NOMO-1 treated with dmso at 0.1 percent for 144 hours (cell line): ENCODE measurements around the gene CATSPERZ.
A peak's percentile ranks its signal among the peaks of the same experiment; 100 is the strongest.

Experiments
- DNase-seq: peaks from one replicate; lab custom pipeline; 2025; ENCODE audit not compliant: unreplicated experiment; lab: John Stamatoyannopoulos, UW

The CATSPERZ gene, protein sequence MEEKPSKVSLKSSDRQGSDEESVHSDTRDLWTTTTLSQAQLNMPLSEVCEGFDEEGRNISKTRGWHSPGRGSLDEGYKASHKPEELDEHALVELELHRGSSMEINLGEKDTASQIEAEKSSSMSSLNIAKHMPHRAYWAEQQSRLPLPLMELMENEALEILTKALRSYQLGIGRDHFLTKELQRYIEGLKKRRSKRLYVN

DNA sequence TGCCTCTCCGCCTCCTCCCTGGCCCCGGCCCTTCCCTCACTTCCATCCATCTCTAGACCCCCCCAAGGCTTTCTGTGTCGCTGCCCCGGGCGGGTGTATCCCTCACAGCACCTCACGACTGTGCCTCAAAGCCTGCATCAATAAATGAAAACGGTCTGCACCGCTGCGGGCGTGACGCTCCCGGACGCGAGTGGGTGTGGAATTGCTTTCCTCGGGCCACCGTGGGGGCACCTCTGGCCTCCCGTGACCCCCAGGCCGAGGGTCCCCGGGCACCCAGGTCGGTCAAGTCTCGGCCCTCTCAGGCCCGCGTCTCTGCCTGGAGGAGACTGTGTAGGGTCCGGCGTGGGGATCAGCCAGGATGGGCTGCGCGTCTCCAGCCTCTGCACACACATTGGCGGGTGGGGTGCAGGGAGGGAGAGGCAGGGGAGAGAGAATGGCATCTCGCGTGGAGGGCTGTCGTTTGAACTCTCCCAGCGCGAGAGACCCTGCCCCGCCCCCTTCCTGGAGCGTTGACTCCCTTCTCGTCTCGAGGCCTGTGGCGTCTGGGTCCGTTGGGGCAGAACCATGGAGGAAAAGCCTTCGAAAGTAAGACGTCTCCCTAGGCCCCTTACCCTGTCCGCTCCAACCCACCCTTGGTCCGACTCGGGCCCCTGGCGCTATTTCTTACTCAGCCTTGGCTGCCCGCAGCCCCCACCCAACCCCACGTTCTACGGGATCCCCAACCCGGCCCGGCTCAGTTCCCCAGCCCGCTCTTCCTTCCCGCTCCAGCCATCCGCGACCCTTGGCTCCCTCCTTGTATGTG, at the start of gene CATSPERZ:
CATSPERZ (plus strand) TSS at position 512 of the 802 bp plus-strand sequence; CDS start at position 565, 53 bp downstream.
- DNase-seq: no peak

DNA sequence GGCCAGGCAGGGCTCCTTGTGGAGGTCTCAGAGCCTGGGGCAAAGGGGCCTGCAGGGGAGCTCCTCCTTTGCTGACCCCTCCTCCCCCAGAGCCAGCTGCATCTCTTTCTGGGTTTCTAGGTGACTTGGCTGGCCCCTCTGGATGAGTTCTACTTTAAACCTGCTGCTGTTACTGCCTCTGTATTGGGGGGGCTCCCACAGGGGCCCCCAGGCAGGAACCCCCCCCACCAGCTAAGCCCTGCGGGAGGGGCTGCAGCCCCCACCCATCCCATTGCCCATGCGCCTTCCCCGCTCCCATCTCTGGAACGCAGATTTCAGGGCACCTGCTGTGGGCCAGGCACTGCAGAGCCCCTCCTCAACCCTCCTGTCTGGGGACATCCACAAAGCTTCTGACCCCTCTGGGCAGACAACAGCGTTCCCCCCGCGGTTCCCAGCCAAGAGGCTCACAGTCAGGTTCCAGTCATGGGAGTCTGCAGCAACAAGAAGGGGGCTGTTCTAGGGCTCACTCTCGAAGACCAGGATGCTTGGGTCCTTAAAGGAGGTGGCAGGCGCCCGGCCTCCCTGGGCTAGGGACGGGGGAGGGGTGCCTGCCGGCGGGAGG, 49.6 kb upstream of the CATSPERZ start:
- no peak for DNase-seq

DNA sequence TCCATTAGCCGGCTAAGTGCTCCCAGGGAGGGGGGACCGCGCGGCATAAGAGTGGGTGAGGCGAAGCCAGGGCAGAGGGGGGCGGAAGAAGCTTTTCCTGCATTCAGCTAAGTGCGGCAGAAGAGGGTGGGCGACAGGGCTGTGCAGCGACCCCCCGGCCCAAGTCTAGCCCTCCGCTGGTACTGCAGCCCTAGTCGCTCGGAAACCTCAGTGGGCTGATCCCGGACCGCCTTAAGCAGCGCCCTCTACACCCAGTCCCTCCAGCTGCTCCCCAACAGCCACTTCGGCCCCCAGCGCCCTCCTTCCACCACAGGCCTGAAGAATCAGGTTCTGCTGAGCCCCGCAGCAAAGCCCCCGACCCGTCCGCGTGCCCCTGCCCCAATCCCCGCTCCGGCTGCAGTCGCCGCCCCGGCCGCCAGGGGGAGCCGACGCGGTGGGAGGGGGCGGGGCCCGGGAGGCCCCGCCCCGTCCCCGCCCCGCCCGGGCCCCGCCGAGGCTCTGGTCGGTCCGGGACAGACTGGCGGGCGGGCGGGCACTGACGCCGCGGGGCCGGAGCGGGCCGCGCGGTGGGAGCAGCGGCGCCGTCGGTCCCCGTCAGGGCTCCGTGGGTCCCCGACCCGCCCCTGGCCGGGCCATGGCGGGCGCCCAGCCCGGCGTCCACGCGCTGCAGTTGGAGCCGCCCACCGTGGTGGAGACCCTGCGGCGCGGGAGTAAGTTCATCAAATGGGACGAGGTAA, 49.0 kb upstream of the CATSPERZ start, which contains the start of gene PLCB3:
PLCB3 (plus strand) TSS at position 515 of the 737 bp plus-strand sequence; CDS start at position 635, 120 bp downstream.
- DNase-seq: peak; percentile 24

DNA sequence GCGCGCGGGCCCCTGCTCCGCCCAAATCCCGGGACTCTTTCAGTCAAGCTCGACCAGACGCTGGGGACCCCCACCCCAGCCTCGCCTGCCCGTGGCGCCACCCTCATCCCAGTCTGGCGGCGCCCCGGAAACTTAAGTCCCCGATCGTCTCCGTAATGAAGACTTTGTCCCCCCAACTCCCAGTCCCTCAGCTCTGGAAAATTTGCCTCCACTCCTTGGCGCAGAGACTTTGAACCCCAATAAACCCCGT, 48.5 kb upstream of the CATSPERZ start:
- DNase-seq: no peak

DNA sequence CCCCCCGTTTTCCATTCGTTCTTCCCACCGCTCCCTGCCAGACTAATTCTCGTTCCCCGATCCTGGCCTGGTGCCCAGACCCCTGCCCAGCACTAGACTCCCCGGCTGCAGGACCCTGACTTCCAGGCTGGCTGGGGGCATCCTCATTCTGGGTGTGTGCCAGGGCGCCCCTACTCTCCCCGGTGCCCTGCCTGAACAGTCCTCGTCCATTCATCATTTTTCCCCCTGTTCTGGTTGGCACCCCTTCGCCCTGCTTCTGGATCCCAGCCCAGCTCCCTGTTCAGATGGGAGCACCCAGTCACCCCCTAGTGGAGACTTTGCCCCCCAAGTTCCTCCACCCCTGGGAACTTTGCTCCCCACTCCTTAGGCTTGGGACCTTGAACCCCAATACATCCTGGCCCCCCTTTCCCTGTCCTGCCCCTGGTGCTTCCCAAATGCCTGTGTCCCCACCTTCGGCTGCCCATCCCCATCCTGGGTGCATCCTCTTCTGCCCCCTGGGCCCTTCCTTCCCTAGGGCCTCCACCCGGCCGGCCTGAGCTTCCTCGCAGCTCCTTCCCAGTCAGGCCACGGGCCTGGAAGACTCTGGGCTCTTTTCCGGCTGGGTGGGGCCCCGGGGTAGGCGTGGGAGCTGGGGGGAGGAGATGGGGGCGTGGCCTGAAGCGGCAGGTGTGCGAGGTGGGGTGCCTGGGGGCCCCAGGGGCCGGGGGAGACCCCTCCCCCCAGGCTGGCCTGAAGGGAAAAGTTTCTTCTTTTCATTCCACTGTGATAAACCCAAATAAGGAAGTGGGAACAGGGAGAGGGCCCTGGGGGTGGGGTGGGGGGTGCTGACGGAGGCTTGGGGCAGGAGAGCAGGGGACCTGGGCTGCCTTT, 47.9 kb upstream of the CATSPERZ start:
- no peak for DNase-seq

DNA sequence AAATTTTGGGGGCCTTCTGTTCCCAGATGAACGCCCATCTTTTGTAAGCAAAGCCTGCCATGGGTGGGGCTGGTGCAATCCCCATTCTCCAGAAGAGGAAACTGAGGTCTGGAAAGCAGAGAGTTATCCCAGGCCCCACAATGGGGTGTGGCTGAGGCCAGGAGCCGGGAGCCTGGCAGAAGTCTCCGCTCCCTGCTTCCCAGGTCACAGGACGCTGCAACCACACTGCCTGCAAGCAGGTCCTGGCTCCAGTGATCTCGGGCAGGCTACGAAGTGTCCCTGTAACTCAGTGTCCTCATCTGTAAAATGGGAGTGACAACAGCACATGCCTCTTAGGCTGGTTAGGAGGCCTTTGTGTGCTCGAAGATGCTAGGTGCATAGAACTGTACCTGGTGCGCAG, 47.1 kb upstream of the CATSPERZ start:
- DNase-seq: no peak

DNA sequence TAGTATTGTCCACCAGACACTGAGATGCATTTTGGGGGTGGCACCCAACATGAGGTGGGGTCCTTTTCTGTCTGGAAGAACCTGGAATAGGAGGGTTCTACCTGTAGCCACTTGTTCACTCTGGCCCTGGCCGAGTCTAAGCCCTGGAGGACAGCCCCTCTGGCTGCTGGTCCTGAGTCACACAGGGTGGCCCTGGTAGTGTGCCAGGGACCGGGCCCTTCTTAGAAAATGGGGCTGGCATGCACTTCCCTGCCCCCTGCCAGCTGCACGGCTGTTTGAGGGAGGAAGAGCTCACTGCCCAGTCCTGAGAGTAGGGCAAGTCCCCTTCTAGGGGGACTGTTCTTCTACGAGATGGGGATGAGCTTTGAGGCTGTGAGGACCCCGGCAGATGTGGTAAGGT, 46.7 kb upstream of the CATSPERZ start:
- DNase-seq: no peak

DNA sequence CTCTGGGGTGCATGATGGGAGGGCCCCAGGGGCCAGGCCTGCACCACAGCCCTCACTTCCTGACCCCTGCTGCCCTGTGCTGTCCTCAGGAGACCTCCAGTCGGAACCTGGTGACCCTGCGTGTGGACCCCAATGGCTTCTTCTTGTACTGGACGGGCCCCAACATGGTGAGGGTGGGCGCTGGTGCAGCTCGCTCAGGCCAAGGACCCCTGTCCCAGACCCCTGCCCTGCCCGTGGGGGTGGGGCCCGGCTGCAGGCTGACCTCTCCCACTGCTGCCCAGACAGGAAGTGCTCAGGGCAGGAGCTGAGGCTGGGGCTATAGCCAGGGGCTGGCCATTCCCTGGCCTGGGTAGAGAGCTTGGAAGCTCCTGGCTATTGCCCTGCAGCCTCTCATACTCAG, 45.8 kb upstream of the CATSPERZ start:
- no peak for DNase-seq

DNA sequence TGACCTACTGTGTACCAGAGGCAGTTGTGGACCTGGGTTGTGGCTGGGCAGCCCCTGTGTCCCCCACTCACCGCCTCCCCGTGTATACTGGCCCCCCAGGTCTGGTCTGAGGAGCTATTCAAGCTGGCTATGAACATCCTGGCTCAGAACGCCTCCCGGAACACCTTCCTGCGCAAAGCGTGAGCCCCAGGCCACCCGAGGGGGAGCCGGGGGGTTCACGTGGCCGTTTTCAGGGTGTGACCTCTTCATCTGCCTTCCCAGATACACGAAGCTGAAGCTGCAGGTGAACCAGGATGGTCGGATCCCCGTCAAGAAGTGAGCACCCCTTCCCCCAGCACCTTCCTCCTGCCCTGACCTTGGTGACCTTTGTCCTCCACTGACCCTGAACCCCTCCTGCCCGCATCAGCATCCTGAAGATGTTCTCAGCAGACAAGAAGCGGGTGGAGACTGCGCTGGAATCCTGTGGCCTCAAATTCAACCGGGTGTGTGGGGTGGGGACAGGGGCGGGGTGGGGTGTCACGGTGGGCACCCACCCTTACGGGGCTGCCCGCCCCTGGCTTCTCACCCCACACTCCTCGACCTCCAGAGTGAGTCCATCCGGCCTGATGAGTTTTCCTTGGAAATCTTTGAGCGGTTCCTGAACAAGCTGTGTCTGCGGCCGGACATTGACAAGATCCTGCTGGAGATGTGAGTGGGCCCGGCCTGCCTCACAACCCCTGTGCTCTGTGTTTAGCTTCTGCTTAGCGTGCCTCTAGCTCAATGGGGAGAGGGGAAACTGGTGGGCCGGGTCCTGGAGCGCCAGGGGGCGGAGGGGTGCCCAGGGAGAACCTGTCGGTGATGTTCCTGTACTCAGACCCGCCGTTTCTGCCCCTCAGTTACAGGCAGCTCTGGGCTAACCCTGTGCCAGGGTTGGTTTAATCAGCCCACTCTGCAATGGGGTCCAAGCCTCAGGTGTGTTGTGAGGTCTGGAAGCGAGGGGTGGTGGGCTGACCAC, 44.7 kb upstream of the CATSPERZ start:
- DNase-seq: no peak

DNA sequence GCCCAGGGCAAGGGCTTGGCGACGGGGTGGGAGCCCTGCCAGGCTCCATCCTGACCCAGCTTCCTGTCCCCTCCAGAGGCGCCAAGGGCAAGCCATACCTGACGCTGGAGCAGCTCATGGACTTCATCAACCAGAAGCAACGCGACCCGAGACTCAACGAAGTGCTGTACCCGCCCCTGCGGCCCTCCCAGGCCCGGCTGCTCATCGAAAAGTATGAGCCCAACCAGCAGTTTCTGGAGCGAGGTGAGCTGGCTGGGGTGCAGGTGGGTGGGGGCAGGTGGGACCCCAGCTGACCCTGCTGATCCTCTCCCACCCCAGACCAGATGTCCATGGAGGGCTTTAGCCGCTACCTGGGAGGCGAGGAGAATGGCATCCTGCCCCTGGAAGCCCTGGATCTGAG, 43.9 kb upstream of the CATSPERZ start:
- DNase-seq: no peak

DNA sequence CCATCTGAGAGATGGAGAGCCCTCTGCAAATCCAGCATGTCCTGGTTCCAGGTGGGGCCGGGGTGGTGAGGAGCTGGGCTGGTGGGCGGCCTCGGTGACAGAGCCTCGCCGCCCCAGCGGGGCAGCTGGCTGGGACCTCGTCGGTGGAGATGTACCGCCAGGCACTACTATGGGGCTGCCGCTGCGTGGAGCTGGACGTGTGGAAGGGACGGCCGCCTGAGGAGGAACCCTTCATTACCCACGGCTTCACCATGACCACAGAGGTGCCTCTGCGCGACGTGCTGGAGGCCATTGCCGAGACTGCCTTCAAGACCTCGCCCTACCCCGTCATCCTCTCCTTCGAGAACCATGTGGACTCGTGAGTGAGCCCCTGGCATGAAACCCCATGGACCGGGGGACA, 41.8 kb upstream of the CATSPERZ start:
- no peak for DNase-seq

DNA sequence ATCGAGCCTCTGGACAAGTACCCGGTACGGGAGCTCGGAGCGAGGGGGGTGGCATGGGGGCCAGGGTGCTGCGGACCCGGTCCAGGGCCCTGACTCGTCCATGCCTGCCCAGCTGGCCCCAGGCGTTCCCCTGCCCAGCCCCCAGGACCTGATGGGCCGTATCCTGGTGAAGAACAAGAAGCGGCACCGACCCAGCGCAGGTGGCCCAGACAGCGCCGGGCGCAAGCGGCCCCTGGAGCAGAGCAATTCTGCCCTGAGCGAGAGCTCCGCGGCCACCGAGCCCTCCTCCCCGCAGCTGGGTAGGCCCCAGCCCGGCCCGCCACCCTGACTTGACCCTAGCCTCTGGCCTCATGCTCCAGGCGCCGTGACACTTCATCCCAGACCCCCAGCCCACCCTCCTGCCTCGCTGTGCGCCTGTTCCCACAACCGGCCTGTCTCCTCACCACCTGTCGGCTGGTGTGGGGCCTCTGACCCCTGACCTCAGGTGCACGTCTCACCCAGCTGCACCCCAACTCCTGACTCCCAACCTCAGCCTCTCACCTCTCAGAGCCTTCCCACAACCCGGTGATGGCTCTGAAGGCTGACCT, 41.1 kb upstream of the CATSPERZ start:
- DNase-seq: no peak

DNA sequence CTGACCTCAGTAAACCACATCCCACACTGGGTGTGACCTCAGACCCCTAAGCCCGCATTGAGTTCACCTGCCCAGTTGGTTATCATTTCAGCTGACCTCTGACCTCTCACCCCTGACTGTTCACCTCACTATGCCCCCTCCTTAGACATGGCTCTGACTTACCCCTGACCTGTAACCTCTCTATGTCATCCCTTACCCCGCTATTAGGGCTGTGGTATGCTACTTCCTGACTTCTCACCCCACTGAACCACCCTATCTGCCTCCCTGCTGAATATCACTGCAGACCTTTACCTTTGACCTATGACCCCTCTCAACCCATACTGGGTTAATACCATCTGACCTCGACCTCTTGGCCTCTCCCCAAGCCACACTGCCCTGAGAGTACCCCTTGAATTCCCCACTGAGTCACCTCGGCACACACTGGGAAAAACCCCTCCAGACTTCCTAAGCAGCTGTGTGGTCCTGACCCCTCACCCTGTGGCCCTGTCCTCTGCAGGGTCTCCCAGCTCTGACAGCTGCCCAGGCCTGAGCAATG, 40.6 kb upstream of the CATSPERZ start:
- no peak for DNase-seq

DNA sequence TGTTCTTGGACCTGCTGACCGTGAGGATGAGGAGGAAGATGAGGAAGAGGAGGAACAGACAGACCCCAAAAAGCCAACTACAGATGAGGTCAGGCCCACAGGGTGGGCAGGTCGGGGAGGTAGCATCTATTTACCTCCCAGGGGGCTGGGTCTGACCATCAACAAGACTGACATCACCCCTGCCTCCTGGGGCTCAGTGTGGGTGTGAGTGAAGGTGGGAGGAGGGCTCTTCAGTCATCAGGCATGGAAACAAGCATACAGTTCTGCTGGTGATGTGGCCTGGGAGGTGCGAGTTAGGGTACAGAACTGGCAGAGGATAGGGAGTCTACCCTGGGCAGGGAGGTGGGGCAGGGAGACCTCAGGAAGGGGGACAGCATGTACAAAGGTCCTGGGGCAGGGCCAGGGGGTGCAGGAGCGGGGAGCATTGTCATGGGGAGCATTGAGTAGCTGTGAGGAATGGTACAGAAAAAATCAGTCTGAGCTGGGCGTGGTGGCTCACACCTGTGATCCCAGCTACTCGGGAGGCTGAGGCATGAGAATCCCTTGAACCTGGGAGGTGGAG, 39.9 kb upstream of the CATSPERZ start:
- no peak for DNase-seq

DNA sequence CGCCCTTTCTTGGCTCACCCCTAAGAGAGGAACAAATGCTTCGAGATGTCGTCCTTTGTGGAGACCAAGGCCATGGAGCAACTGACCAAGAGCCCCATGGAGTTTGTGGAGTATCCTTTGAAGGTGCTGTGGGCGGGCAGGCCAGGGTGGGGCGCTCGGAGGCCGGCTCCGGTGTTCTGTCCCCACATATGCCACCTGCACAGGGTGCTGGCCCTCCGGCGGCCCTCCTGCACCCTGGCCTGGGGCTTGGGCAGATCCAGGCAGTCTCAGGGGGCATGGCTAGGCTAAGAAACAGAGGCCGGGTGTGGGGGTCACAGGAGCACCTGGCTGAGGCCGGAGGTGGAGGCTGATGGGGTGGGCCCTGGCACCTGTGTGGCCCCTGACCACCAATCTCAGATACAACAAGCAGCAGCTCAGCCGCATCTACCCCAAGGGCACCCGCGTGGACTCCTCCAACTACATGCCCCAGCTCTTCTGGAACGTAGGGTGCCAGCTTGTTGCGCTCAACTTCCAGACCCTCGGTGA, 38.5 kb upstream of the CATSPERZ start:
- DNase-seq: no peak

DNA sequence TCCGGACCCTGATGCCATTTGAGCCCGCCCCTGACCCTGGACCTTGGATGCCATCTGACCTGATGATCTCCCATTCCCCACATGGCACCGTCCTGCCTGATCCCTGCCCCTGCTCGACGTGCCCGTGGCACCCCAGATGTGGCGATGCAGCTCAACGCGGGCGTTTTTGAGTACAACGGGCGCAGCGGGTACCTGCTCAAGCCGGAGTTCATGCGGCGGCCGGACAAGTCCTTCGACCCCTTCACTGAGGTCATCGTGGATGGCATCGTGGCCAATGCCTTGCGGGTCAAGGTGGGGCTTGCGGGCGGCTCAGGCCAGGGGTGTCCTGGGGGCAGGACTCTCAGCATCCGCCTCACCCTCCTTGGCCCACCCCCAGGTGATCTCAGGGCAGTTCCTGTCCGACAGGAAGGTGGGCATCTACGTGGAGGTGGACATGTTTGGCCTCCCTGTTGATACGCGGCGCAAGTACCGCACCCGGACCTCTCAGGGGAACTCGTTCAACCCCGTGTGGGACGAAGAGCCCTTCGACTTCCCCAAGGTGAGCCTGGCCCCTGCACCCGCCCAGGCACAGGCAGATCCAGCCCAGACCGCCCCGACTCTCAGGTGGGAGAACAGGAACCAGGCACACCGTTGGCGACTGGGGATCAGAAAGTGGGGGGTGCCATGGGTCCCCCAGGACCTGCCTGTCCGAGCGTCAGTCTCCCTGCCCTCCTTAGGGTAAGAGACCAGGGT, 37.7 kb upstream of the CATSPERZ start:
- no peak for DNase-seq

DNA sequence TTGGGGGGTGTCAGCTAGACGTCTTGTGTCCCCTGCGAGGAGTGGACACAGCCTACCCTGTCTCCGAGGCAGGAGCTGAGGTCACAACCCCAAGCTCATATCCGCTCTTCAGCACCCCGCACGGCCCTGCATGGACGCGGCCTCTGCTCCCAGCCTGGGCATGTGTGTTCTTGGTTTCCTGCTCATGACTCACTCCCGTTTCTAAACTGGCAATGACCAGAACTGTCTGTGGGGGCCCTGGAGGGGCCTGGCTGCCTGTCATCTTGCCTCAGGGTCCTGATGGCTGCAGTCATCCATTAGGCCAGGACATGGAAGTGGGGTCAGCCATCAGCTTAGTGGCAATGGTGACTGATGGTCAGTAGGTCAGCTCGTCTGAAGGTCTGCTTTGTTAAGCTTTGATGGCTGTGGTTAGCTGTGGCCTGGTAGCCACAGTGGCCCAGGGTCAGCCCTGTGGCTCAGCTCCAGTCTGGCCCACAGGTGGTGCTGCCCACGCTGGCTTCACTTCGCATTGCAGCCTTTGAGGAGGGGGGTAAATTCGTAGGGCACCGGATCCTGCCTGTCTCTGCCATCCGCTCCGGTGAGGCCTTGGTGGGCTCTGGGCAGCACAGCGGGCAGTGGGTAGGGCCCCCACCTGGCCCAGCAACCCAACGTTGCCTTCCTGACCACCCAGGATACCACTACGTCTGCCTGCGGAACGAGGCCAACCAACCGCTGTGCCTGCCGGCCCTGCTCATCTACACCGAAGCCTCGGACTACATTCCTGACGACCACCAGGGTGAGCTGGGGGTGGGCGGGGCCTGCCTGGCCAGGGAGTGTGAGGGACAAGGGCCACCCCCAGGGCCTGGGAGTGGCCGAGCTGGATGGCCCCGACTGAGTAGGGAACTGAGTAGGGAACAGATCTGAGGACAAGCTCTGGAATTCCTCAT, 36.9 kb upstream of the CATSPERZ start:
- no peak for DNase-seq
